ENCODE results near the gene SLIT3.

- no peak for TF ChIP-seq EZH2 (IDR thresholded peaks at IDR 0.05; ENCODE audit: low read length, unreplicated experiment)
- TF ChIP-seq, protein P1, sequence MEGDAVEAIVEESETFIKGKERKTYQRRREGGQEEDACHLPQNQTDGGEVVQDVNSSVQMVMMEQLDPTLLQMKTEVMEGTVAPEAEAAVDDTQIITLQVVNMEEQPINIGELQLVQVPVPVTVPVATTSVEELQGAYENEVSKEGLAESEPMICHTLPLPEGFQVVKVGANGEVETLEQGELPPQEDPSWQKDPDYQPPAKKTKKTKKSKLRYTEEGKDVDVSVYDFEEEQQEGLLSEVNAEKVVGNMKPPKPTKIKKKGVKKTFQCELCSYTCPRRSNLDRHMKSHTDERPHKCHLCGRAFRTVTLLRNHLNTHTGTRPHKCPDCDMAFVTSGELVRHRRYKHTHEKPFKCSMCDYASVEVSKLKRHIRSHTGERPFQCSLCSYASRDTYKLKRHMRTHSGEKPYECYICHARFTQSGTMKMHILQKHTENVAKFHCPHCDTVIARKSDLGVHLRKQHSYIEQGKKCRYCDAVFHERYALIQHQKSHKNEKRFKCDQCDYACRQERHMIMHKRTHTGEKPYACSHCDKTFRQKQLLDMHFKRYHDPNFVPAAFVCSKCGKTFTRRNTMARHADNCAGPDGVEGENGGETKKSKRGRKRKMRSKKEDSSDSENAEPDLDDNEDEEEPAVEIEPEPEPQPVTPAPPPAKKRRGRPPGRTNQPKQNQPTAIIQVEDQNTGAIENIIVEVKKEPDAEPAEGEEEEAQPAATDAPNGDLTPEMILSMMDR (conservative IDR thresholded peaks at IDR 0.05; ENCODE audit: low read depth, low read length) = no peak
- TF ChIP-seq EZH2phosphoT487 (IDR thresholded peaks at IDR 0.05; ENCODE audit: borderline replicate concordance, low read length) = no peak
Observed at GRCh38 chr5:168878135-168878745, 422.7 kb downstream of the SLIT3 start.

Data from PC-3 (cell line).